BJ (cell line): Measurements from ENCODE around the gene PLEK2. TPM values are rescaled to one million over a fixed set of nuclear protein-coding genes. Genes with fewer than 3 reads are reported as not detected.
"Not testable (repeated sequence)": the region's sequence is repeated elsewhere in the genome, so short reads cannot be mapped to it uniquely, and the experiment has no call there.

Source experiments
- CTCF ChIA-PET: fragments of 350-600 bp; formaldehyde crosslinking; extraction: SDS; loops from one replicate; lab custom pipeline; 2021; ENCODE audit warnings: antibody characterized with exemption, inconsistent platforms; lab: Yijun Ruan, JAX
- POLR2A ChIA-PET: fragments of 300-600 bp; sonication (Branson Sonifier 250); formaldehyde crosslinking; extraction: SDS; loops from one replicate; lab custom pipeline; 2021; ENCODE audit warnings: antibody characterized with exemption; lab: Charles Lee
- DNase-seq: peaks from one replicate; pipeline ENCODE4 v3.0.0-alpha.2; 2011; ENCODE audit warnings: low read depth
- H3K27me3 ChIP-seq: 2 replicates; pipeline ENCODE4 v1.6.0; 2011; ENCODE audit warnings: low read length; ENCODE audit not compliant: control insufficient read depth, insufficient read depth
- H3K36me3 ChIP-seq: 2 replicates; pipeline ENCODE4 v1.5.1; 2011; ENCODE audit warnings: low read length; ENCODE audit not compliant: control insufficient read depth, insufficient read depth
- H3K4me3 ChIP-seq: 2 replicates; pipeline ENCODE4 v1.5.1; 2011; ENCODE audit warnings: low read depth, mild to moderate bottlenecking, control low read depth, low read length
- polyA plus RNA-seq: library from polyadenylated mRNA; depleted of rRNA; stranded (reverse); fragments of >200 nt; gene quantifications from 2 replicates; pipeline ENCODE4 v1.2.3, GENCODE V29; 2011
- TF ChIP-seq, protein P1 (sequence below): IDR thresholded peaks from 2 replicates; pipeline ENCODE4 v1.5.1; 2011; ENCODE audit warnings: low read depth, mild to moderate bottlenecking, control low read depth, inconsistent platforms, low read length, moderate library complexity; ENCODE audit not compliant: insufficient read depth

The PLEK2 gene
- polyA plus RNA-seq, 1 experiment = 2.2 TPM

DNA sequence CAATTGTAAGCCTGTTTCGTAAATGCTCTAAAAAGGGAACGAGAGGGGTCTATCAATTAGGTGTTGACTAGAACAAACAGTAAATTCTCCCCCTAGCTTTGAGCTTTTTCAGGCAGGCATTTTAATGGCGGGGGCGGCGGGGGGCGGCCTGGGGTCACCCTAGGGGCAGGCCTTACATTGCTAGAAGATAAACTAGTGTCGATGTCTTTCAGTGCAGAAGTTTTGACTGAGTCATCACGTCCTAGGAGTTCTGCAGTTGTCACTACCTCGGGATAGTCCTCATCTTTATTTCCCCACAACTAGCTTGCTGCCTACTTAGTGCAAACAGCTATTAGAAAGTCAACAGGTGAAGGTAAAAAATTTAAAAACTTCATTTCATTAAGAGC lies 54.0 kb downstream of the PLEK2 start:
- no peak overlapping the region; the same call in none of the 2 replicates for H3K4me3 ChIP-seq
- CTCF ChIA-PET = interaction anchor here (1.3 kb wide), 1 partner anchor 192 kb away, joined by 6 read pairs; no protein-coding TSS in a partner anchor
- POLR2A ChIA-PET = no interaction called here

DNA sequence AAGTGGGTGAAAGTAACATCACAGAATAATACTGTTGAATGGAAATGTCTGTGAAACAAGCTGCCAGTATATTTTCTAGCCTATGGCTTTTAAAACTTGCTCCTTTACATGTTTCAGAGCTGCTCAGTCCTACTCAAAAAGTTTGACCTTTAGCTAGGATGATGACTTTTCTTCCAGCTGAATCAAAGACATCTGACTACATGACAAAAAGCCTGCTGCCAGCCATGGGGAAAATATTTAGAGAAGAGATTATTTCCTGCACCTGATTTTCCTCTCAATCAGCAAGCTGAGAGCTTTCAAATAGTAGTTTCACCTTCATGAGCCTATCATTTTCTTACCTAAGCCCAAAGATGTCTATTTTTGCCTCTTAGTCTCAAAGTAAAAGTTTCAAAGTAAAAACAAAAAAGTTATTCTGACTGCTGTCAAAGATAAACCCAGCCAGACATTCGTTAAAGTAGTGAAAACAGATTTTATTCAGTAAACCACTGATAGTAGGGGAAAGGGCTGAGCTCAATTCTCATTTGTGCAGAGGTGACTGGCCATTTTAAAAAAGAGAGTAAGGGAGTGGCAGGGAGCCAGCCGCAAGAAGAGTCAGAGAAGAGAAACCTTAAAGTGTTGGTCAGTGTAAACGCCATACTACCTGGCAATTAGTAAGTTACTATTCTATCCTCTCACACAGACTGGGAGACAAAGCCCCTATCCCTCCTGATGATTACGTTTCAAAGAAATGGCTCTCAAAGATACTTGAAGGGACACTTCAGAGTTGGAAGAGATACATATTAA lies 54.6 kb downstream of the PLEK2 start:
- CTCF ChIA-PET = interaction anchor here (1.3 to 1.6 kb wide), 2 partner anchors 13 to 191 kb away, joined by 5 to 6 read pairs; no protein-coding TSS in a partner anchor
- POLR2A ChIA-PET = interaction anchor here (0.6 kb wide), 1 partner anchor 116 kb away, joined by 3 read pairs; the partner anchor contains the start of gene PALS1
- no peak for DNase-seq
- Histone ChIP-seq H3K4me3 (no peak overlapping the region; the same call in none of the 2 replicates), H3K36me3 (peaks cover 2% of the 10 kb centered on the region), H3K27me3 (no peaks in the 10 kb centered on the region)
- TF ChIP-seq, protein P1, sequence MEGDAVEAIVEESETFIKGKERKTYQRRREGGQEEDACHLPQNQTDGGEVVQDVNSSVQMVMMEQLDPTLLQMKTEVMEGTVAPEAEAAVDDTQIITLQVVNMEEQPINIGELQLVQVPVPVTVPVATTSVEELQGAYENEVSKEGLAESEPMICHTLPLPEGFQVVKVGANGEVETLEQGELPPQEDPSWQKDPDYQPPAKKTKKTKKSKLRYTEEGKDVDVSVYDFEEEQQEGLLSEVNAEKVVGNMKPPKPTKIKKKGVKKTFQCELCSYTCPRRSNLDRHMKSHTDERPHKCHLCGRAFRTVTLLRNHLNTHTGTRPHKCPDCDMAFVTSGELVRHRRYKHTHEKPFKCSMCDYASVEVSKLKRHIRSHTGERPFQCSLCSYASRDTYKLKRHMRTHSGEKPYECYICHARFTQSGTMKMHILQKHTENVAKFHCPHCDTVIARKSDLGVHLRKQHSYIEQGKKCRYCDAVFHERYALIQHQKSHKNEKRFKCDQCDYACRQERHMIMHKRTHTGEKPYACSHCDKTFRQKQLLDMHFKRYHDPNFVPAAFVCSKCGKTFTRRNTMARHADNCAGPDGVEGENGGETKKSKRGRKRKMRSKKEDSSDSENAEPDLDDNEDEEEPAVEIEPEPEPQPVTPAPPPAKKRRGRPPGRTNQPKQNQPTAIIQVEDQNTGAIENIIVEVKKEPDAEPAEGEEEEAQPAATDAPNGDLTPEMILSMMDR = no peak

More for the DNA sequence above, 54.0 kb downstream of the PLEK2 start:
- no peak for DNase-seq
- Histone ChIP-seq H3K27me3 (no peaks in the 10 kb centered on the region), H3K36me3 (peaks cover 2% of the 10 kb centered on the region)
- TF ChIP-seq, protein P1 = no peak

DNA sequence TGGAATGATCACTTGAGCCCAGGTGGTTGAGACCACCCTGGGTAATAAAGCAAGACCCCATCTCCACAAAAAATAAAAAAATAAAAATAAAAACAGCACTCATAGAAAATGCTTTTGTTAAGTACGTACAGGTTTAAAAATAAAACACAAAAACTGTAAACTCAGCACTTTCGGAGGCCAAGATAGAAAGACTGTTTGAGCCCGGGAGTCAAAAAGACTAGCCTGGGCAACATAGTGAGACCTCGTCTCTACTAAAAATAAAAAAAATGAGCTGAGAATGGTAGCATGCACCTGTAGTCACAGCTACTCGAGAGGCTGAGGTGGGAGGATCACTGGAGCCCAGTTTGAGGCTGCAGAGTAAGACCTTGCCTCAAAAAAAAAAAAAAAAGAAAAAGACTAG lies 59.9 kb downstream of the PLEK2 start:
- no peaks in the 10 kb centered on the region for H3K27me3 ChIP-seq
- CTCF ChIA-PET = interaction anchor here (0.7 to 3.0 kb wide), 3 partner anchors 8 to 185 kb away, joined by 3 to 14 read pairs (median 5); partner anchors contain the start of genes ATP6V1D and EIF2S1
- no peak overlapping the region for H3K4me3 ChIP-seq
- no peak for DNase-seq
- H3K36me3 ChIP-seq = peaks cover 6% of the 10 kb centered on the region
- POLR2A ChIA-PET = interaction anchor here (0.7 kb wide), 1 partner anchor 34 kb away, joined by 4 read pairs; no protein-coding TSS in a partner anchor
- TF ChIP-seq, protein P1 = no peak

DNA sequence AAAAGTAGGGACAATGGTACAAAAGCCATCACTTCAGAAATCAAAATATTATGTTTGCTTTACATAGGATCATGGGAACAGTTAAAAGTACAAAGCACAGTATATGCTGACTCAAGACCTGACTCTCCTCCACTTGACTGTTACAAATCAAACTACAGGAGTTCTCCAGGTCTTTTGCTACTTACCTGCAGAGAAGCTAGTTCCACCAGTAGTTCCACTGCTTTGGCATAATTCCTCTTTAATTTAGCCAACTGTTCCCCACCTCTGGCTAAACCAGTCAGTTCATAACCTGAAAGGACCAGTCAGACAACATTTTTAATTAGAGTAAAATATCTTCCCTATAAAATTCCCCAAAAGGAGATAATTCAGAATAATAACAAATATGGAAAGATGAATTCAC lies 66.4 kb downstream of the PLEK2 start:
- Histone ChIP-seq H3K4me3 (no peak overlapping the region), H3K27me3 (no peaks in the 10 kb centered on the region), H3K36me3 (peaks cover 12% of the 10 kb centered on the region)
- ChIA-PET CTCF (interaction anchor here (0.9 to 1.0 kb wide), 3 partner anchors 14 to 179 kb away, joined by 3 to 4 read pairs (median 3); partner anchors contain the start of gene ATP6V1D), POLR2A (no interaction called here)
- TF ChIP-seq, protein P1 = no peak
- DNase-seq = no peak

DNA sequence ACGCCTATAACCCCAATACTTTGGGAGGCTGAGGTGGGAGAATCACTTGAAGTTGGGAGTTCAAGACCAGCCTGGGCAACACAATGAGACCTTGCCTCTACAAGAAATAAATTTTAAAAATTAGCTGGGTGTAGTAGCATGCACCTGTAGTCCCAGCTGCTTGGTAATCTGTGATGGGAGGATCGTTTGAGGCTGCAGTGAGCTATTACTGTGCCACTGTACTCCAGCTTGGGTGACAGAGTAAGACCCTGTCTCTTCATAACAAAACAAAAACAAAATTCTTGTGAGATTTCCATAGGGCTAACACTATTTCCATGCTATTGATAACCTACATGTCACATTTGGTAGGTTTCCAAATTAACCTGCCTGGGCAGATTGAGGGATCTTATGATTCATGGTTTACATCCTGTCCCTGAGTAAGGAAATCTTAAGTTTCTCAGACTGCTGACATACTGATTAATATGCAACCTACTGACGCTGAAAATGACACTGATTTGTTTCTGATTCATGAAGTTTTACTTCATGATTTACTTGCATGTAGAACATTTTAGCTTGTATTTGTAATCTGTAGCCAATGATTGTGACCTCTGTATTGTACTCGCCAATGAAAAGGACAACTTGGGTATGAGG lies 68.2 kb downstream of the PLEK2 start:
- TF ChIP-seq, protein P1 = no peak
- ChIA-PET CTCF (no interaction called here), POLR2A (no interaction called here)
- DNase-seq = no peak
- Histone ChIP-seq H3K4me3 (no peak overlapping the region), H3K27me3 (no peaks in the 10 kb centered on the region), H3K36me3 (peaks cover 11% of the 10 kb centered on the region)

DNA sequence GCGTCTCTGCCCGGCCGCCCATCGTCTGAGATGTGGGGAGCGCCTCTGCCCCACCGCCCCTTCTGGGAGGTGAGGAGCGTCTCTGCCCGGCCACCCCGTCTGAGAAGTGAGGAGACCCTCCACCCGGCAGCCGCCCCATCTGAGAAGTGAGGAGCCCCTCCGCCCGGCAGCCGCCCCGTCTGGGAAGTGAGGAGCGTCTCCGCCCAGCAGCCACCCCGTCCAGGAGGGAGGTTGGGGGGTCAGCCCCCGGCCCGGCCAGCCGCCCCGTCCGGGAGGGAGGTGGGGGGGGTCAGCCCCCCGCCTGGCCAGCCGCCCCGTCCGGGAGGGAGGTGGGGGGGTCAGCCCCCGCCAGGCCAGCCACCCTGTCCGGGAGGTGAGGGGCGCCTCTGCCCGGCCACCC lies 70.7 kb downstream of the PLEK2 start:
- H3K27me3 ChIP-seq, H3K36me3 ChIP-seq, CTCF ChIA-PET, DNase-seq, H3K4me3 ChIP-seq, POLR2A ChIA-PET: not testable (repeated sequence)
